GM12873 (cell line): Measurements from ENCODE around the gene HPN.

Experiments
- TF ChIP-seq, protein P1 (sequence below): IDR thresholded peaks from 2 replicates; pipeline ENCODE4 v1.5.1; 2012; ENCODE audit warnings: low read depth, mild to moderate bottlenecking, moderate library complexity, low read length, control low read depth; ENCODE audit not compliant: insufficient read depth; ENCODE audit errors: missing control alignments

Gene HPN

DNA sequence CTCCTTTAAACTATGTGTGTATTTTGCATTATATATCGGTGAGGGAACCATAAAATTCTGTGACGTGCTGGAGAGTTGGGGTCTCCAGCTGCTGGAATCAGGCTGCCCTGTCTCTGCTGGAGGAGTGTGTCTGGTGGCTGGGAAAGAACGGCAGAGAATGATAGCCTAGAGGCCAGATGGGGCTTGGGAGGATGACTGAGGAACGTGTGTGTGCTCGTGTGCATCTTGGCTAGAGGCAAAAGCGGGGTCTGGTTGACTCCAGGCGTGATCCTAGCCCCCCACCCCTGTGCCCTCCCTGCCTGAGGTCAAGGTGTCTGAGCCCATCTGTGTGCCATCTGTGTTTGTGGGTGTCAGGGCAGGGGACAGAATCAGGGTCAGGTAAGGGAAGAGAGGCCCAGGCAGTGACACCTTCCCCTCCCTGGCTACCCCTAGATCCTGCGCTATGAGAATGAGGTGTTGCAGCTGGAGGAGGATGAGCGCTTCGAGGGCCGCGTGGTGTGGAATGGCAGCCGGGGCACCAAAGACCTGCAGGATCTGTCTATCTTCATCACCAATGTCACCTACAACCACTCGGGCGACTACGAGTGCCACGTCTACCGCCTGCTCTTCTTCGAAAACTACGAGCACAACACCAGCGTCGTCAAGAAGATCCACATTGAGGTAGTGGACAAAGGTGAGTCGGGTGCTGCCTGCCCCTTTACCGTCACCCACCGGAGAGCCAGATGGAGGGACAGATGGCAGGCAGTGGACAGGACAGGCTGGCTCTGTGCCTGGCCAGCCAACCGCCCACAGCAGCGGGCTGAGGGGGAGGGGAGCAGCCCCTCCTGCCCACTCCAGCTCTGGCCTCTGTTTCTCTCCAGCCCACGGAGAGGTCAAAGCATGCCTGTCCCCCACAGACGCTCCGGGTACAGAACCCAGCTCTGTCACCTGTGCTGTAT, 8.2 kb upstream of the HPN start:
- TF ChIP-seq, protein P1, sequence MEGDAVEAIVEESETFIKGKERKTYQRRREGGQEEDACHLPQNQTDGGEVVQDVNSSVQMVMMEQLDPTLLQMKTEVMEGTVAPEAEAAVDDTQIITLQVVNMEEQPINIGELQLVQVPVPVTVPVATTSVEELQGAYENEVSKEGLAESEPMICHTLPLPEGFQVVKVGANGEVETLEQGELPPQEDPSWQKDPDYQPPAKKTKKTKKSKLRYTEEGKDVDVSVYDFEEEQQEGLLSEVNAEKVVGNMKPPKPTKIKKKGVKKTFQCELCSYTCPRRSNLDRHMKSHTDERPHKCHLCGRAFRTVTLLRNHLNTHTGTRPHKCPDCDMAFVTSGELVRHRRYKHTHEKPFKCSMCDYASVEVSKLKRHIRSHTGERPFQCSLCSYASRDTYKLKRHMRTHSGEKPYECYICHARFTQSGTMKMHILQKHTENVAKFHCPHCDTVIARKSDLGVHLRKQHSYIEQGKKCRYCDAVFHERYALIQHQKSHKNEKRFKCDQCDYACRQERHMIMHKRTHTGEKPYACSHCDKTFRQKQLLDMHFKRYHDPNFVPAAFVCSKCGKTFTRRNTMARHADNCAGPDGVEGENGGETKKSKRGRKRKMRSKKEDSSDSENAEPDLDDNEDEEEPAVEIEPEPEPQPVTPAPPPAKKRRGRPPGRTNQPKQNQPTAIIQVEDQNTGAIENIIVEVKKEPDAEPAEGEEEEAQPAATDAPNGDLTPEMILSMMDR, result no peak

DNA sequence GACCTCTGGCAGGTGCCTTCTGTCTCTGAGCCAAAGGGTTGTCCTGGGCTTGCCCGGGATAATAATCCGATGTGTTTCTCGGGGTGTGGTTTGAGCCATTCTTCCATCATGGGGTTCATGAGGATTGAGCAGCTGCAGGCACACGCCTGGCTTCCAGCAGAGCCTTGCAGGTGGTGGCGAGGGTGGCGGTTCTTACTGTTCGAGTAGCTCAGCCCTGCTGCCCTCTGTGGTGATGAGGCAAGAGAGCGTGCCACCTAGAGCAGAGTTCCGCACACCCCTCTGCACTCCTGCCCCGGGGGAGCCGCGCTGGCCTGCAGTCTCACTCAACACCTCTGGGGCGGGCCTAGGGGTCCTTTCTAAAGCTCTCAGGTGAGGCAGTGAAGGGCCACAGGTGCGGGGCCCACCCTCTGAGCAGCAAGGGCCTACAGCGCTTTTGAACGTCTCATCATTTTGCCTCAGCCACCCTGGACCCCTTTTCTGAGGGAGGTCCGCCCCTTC, 7.5 kb upstream of the HPN start:
- TF ChIP-seq, protein P1, result no peak

DNA sequence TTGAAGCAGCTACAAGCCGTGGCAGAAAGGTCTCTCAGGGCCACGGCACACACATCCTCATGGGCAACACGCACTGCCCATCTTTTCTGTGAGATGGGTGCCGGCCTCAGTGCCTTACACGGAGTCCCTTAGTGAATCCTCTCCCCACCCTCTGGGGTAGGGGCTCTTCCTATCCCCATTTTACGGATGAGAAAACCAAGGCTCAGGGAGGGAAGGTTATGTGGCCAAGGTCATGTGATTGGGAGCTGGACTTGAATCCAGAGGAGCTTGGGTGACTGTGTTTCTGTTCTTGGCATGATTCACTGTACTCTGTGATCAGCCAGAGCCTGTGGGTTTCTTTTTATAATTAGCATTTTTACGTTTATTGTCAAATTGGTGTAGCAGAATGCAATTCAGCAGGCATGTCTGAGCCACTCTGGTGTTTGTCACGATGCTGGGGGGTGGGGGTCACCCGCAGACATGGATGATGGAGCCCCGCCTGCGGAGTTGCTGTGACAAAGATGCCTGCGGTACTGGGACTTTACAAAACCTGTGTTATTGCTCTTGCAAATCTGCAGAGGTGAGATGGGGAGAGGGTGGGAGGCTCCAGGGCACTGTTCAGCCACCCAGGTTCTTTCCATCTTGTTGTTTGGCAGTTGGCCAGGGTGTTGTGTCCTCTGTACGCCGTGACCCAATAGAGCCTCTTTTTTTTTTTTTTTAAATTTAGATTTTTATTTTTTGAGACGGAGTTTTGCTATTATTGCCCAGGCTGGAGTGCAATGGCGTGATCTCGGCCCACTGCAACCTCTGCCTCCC, 6.7 kb upstream of the HPN start:
- TF ChIP-seq, protein P1, result no peak

DNA sequence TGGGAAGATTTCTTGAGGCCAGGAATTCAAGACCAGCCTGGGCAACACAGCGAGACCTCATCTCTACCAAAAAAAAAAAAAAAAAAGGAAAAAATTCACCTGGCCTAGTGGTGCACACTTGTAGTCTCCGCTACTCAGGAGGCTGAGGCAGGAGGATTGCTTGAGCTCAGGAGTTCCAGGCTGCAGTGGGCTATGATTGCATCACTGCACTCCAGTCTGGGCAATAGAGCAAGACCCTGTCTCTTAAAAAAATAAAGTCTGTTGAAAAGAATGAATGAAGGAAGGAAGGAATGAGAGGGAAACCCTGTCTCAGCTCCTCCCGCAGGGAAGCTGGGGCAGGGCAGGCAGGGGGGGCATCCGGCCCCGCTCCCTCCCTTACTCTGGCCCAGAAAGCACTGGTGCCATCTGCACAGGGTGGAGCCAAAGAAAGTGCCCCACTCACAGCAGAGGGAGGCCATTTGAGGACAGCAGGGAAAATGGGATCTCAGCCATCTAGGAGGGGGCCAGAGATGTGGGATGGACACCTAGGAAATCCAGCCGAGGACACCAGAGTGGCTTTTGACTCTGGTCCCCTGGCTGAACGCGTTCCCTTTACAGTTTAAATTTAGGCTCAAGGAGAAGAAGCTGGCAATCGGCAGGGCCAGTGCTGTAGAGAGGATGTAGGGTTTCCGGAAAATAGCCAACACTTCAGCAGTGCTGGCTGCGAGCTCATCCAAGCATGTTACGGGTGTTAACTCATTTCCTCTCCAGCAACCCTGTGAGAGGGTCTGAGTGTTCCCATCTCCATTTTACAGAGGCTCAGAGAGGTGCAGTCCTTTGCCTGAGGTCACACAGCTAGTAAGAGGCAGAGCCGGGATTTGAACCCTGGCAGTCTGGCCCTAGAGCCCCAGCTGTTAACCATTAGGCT, 3.6 kb upstream of the HPN start:
- TF ChIP-seq, protein P1, result no peak

DNA sequence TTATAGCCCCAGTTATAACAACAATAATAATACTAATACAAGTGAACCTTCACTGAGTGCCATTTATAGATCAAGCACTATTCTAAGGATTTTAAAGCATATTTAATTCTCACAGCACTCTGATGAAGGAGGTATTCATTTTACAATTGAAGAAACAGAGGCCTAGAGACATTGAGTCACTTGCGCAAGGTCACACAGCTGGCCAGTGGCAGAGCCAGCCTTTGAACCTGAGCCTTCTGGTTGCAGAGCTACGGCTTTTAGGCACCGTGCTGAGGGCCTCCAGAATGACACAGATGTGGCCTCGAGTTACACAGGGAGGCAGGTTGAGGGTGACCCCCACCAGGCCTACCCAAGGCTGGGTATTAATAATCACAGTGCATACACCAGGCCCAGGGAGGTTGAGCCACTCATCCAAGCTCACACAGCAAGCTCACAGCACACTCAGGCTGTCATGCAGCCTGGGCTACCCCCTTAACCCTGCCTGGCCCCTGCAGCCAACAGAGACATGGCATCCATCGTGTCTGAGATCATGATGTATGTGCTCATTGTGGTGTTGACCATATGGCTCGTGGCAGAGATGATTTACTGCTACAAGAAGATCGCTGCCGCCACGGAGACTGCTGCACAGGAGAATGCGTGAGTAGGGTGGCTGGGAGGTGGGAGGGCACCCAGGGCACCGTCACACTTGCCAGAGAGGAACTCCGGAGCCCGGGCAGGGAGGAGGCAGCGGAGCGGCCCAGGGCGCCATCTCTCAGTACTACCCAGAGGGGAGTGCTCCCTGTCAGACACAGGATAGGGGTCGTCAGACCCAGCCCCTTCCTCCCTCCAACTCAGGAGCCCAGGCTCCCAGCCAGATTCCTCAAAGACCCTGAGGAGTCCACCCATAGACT, 2.7 kb upstream of the HPN start:
- TF ChIP-seq, protein P1, result no peak

DNA sequence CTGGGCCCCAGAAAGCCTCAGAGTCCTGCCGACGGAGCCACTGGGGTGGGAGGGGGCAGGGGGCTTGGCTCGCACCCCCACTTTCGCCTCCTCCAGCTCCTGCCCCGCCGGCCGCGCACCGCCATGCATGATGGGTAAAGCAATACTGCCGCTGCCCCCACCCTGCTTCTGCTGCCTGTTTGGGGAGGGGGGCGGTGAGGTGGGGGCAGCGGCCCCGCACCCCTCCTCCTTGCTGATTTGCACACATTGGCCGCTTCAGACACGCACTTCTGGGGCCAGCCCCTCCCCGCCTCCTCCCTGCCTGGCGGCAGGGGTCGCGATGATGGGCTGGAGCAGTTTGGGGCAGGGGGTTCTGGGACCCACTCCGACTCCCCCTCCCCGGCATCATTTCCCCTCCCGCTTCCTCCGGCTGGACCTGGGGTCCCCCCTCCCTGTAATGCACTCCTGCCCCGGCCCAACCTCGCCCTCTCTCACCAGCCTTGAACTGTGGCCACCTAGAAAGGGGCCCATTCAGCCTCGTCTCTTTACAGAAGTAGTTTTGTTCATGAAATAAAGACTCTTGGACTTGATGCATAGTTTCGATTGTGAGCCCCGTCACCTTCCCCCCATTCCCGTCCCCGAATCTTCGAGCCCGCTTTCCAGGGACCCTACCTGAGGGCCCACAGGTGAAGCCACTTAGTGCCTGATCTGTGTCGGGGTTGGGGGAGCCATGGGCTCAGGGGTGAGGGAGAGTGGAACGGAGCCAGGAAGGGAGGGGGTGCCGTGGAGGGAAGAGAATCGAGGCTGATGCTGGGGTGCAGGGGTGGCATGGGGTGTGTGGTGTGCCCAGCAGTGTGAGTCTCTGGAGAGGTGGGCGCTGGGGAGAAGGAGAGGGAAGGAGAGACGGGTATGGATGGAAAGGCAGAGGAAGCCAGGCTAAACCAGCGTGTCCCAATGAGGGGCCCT, 1.4 kb upstream of the HPN start:
- TF ChIP-seq, protein P1, result no peak
